SK-N-SH treated with all-trans-retinoic acid at 6 μM for 48 hours (cell line): ENCODE data around the gene GCNA.

Source experiments
- BACH2 ChIP-seq: fragments of 250-450 bp; sonication (Bioruptor Pico); IDR thresholded peaks from 2 replicates; pipeline ENCODE4 v1.9.0; 2021; ENCODE audit warnings: mild to moderate bottlenecking, borderline replicate concordance
- CREB5 ChIP-seq: fragments of 250-450 bp; sonication (Bioruptor Pico); IDR thresholded peaks from 2 replicates; pipeline ENCODE4 v1.5.1; 2020; ENCODE audit warnings: low read depth, mild to moderate bottlenecking, moderate library complexity
- GLIS3 ChIP-seq: fragments of 250-450 bp; sonication (Bioruptor Pico); IDR thresholded peaks from 2 replicates; pipeline ENCODE4 v1.5.0; 2020; ENCODE audit warnings: mild to moderate bottlenecking, moderate library complexity
- ISL1 ChIP-seq: fragments of 250-450 bp; sonication (Bioruptor Pico); IDR thresholded peaks from 2 replicates; pipeline ENCODE4 v2.1.2; 2022; ENCODE audit warnings: mild to moderate bottlenecking, moderate library complexity
- PATZ1 ChIP-seq: fragments of 250-450 bp; sonication (Bioruptor Pico); IDR thresholded peaks from 2 replicates; pipeline ENCODE4 v1.8.0; 2020; ENCODE audit warnings: mild to moderate bottlenecking, moderate library complexity, borderline replicate concordance
- RARB ChIP-seq: fragments of 250-450 bp; sonication (Bioruptor Pico); IDR thresholded peaks from 2 replicates; pipeline ENCODE4 v1.8.0; 2021; ENCODE audit warnings: mild to moderate bottlenecking, moderate library complexity
- SNAI2 ChIP-seq: fragments of 250-450 bp; sonication (Bioruptor Pico); IDR thresholded peaks from 2 replicates; pipeline ENCODE4 v1.5.0; 2020; ENCODE audit warnings: mild to moderate bottlenecking, moderate library complexity
- TCF4 ChIP-seq: fragments of 250-450 bp; sonication (Bioruptor Pico); IDR thresholded peaks from 2 replicates; pipeline ENCODE4 v1.8.0; 2021; ENCODE audit warnings: mild to moderate bottlenecking, moderate library complexity, borderline replicate concordance
- TOX ChIP-seq: fragments of 250-450 bp; sonication (Bioruptor Pico); IDR thresholded peaks from 2 replicates; pipeline ENCODE4 v1.8.0; 2021; ENCODE audit warnings: mild to moderate bottlenecking, moderate library complexity, borderline replicate concordance
- TSHZ2 ChIP-seq: fragments of 250-450 bp; sonication (Bioruptor Pico); IDR thresholded peaks from 2 replicates; pipeline ENCODE4 v1.5.0; 2020; ENCODE audit warnings: mild to moderate bottlenecking, moderate library complexity
- ZFP3 ChIP-seq: fragments of 250-450 bp; sonication (Bioruptor Pico); IDR thresholded peaks from 2 replicates; pipeline ENCODE4 v1.5.0; 2020; ENCODE audit warnings: mild to moderate bottlenecking, moderate library complexity
- ZFP30 ChIP-seq: fragments of 450-650 bp; formaldehyde crosslinking; IDR thresholded peaks from 2 replicates; pipeline ENCODE4 v1.5.0; 2022; ENCODE audit warnings: mild to moderate bottlenecking, moderate library complexity
- ZNF565 ChIP-seq: fragments of 450-650 bp; formaldehyde crosslinking; conservative IDR thresholded peaks from 2 replicates; pipeline ENCODE4 v1.5.0; 2020; ENCODE audit warnings: low read depth, mild to moderate bottlenecking, moderate library complexity

- TF ChIP-seq ISL1 (CRISPR knock-in tag), result no peak
- no peak for TF ChIP-seq BACH2 (CRISPR knock-in tag)
- no peak for TF ChIP-seq ZFP3 (CRISPR knock-in tag)
- TF ChIP-seq GLIS3 (CRISPR knock-in tag), result no peak
- no peak for TF ChIP-seq PATZ1 (CRISPR knock-in tag)
- no peak for TF ChIP-seq TCF4 (CRISPR knock-in tag)
- TF ChIP-seq CREB5 (CRISPR knock-in tag), result no peak
- TF ChIP-seq TOX (CRISPR knock-in tag), result no peak
- TF ChIP-seq ZFP30 (CRISPR knock-in tag), result no peak
- TF ChIP-seq SNAI2 (CRISPR knock-in tag), result no peak
- no peak for TF ChIP-seq ZNF565 (CRISPR knock-in tag)
- no peak for TF ChIP-seq TSHZ2
- no peak for TF ChIP-seq RARB (CRISPR knock-in tag)
Measured at GRCh38 chrX:71558920-71559319, 19.3 kb upstream of the GCNA start.
